ENCODE measurements around the gene HLA-DRA.
"Not testable (repeated sequence)": the region's sequence is repeated elsewhere in the genome, so short reads cannot be mapped to it uniquely, and the experiment has no call there.

Gene HLA-DRA

DNA sequence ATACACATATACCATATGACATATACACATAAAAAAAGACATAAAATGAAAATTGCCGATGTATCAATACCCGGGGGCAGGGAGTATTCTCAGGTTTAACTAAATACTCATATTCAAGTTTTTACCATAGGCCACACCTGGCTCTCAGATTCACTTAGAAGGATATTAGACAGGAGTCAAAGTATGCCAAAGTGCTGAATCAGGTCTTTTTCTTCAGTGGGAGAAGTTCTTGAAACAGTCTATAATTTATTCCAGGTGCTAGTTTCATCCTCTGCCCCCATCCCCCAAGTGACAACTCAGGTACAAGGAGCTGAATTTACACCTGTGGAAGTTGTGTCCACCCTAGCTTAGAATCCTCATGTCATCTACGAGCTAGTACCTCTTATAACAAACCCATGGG lies 8.5 kb upstream of the HLA-DRA start:
- no peak for DNase-seq (ENCODE audit: low spot score)

DNA sequence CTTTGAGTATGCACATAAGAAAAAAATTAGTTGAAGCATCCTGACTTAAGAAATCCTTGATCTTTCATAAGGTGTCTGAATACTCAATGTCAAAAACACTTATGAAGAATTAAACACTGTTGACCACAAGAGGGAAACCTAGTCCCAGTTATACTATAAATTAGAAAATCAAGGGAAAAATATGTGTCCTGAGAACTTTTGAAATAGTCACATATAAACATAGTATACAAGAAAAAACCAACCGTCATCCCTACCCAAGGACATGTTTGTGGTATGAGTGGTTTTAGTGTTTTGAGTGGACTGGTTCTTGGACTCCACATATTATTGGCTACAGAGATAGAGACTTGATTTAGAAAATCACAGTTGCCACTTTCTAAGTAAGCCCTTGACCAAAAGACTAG lies 7.6 kb upstream of the HLA-DRA start:
- DNase-seq (ENCODE audit: low spot score): no peak

DNA sequence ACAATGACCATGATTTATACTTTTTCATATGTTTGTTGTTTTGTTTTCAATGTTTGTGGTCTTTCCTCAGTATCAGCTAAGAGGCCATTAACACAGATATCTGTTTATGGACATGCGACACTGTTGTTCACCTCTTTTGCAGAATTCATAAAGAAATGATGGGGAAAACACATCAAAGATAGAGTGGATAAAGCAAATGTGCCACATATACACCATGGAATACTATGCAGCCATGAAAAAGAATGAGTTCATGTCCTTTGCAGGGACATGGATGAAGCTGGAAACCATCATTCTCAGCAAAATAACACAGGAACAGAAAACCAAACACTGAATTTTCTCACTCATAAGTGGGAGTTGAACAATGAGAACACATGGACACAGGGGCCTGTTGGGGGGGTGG lies 5.7 kb upstream of the HLA-DRA start:
- DNase-seq (ENCODE audit: low spot score): not testable (repeated sequence)

DNA sequence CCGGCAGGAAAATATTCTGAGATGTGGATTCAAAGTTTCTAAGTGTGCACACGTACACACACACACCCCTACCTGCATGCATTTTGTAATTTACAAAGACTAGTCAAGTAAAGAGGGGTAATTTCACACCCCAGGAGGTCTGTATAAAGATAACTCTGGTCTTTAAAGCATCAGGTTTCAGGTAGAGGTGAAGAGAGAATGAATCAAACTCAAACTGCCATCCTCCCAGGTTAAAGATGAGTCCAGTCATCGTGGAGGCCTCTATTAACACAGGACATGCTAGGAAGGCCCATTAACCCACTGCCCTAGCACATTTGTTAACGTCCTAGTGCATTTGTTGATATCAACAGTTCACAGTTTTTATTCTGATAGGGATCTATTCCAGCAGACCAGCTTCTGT lies 3.5 kb upstream of the HLA-DRA start:
- DNase-seq (ENCODE audit: low spot score): no peak

DNA sequence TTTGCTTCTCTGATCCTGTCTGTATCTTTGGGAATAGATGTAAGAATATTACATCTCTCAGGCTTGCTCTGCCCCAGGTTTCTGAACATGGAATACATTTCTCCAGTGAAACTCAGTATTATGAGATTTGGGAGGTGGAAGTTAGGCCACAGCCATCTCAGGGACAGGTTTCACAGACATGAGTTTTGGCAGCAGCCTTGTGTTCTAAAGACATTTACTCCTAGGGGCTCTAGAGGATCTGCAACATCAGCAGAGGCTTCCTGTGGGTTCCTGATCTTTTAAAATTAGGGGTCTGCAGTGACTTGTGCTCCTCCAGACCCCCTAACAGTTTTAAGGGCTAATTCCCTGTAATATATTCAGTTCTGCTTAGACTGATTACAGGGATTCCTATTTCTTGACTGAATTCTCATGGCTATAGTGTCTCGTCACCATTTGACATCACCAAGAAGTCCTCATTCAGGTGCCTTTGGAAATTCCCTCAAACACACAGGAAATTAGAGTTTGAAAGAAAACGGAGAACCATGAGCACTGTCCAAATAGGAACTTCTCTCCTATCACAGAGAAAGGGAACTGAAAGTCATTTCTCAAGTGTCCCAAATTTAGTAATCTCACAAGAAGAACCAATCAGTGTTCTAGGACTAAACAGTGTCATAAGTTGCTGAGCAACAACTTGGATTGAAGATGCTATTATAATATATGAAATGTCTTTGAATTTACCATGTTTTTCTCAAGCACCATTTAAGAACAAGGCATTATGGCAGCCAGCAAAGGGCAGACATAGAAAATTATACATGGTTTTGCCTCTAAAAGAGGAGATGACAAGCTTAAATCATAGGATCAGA lies 2.5 kb upstream of the HLA-DRA start:
- peak; percentile 15 for DNase-seq (ENCODE audit: low spot score)

DNA sequence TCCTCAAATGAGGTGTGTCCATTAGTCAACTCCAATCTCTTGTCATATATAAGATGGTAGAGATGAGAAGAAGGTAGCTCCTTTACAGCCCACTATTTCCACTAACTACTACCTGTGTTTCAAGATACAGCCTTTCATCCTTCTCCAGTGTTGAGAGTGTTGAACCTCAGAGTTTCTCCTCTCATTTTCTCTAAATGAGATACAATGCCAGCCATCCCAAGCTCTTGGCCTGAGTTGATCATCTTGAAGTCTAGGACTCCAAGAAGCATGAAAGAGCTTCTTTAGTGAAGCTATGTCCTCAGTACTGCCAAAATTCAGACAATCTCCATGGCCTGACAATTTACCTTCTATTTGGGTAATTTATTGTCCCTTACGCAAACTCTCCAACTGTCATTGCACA lies 548 bp upstream of the HLA-DRA start:
- DNase-seq (ENCODE audit: low spot score): no peak

DNA sequence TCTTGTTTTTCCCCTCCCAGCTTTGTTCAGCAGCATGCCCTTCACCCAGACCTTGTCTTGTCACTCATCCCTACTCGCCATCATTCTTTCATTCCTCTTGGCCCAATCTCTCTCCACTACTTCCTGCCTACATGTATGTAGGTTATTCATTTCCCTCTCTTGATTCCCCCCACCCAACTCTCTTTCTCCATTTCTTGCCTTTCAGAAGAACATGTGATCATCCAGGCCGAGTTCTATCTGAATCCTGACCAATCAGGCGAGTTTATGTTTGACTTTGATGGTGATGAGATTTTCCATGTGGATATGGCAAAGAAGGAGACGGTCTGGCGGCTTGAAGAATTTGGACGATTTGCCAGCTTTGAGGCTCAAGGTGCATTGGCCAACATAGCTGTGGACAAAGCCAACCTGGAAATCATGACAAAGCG lies 2.6 kb downstream of the HLA-DRA start:
- DNase-seq (ENCODE audit: low spot score): no peak

DNA sequence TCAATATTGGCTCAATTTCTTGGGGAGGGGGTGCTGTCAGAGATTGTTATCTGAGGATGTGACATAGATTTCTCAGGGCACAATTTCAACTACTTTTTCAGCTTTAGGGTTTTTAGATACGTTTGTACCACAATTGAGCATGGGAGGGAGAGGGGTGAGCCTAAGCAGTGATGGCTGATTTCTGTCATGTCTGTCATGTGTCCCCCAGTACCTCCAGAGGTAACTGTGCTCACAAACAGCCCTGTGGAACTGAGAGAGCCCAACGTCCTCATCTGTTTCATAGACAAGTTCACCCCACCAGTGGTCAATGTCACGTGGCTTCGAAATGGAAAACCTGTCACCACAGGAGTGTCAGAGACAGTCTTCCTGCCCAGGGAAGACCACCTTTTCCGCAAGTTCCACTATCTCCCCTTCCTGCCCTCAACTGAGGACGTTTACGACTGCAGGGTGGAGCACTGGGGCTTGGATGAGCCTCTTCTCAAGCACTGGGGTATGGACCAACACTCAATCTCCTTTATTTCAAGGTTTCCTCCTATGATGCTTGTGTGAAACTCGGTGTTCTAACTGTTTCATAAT lies 3.4 kb downstream of the HLA-DRA start:
- DNase-seq (ENCODE audit: low spot score): no peak

DNA sequence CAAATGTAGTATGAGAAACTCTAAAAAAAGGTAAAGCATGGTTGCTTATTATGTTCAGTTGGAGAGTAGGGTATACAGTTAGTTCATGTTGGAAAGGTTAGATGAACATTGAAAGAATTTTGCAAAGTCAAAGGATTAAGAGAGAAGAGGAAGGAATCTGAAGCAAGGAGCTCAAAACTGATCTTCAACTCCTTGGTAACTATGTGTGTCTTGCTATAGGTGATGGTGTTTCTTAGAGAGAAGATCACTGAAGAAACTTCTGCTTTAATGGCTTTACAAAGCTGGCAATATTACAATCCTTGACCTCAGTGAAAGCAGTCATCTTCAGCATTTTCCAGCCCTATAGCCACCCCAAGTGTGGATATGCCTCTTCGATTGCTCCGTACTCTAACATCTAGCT lies 4.7 kb downstream of the HLA-DRA start:
- no peak for DNase-seq (ENCODE audit: low spot score)

DNA sequence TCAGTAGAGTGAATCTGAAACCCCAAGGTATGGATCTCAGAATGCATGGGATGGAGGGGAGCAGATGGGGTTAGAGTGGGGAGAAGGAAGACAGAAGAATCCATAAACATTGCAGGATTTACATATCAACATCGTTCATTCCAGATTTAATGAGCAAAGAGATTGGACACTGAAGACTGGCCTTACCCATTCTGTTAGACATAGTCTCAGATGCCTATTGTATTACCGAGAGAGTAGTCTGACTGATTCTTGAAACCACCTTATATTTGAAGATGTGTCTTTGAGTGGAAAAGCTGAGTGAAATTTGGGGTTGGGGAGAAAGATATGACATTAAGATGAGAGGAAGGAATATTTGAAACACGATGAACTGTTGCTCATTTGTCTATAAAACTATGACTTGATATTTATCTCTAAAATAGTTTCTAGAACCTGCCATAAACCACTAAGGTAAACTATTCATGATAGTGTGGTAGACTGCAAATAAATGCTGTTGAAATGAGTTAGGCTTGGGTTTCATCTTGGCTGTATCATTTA lies 5.7 kb downstream of the HLA-DRA start:
- no peak for DNase-seq (ENCODE audit: low spot score)

DNA sequence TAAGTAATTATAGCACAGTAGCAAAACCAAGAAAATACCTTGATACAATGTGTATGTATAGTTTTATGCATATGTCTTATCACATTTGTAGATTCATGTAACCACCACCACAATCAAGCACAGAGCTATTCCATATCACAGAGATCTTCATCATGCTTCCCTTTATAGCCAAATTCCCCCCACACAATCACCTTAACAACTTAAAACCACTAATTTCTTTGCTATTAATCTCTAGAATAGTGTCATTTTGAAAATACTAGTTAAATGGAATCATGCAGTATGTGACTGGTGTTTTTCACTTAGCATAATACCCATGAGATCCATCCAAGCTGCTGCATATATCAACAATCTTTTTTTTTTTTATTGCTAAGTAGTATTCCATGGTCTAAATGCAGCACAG lies 8.2 kb downstream of the HLA-DRA start:
- no peak for DNase-seq (ENCODE audit: low spot score)

DNA sequence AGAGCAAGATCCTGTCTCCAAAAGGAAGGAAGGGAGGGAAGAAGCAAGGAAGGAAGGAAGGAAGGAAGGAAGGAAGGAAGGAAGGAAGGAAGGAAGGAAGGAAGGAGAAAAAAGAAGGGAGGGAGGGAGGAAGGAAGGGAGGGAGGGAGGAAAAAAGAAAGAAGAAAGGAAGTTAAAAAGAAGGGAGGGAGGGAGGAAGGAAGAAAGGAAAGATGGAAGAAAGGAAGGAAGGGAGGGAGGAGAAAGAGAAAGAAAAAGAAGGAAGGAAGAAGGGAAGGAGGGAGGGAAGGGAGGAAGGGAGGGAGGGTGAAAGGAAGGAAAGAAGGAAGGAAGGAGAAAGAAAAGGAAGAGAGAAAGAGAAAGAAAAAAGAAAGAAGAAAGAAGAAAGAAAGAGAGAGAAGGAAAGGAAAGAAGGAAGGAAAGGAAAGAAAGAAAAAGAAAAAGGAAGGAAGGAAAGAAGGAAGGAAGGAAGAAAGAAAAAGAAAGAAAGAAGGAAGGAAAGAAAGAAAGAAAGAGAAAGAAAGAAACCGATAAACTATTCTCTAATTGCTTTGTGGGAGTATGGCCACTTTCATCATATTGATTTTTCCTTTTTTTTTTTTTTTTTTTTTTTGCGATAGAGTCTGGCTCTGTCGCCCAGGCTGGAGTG lies 9.5 kb downstream of the HLA-DRA start:
- no peak for DNase-seq (ENCODE audit: low spot score)

DNA sequence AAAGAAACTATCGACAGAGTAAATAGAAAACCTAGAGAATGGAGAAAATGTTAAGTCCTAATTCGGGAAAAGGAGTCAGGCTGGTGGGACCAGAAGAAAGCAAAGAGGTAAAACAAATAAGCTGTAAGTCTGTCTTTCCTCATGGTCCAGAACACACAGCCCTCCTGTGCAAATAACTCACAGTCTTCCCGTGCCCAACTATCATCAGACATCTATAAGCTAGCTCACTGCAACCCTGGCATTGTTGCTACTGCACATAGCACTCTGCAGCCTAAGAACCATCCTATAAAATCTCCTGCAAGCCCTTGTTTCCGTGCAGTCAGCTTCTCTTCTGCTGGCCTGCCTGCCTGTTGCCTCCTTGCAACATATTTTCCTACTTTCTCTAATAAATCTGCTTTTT lies 17.4 kb downstream of the HLA-DRA start:
- no peak for DNase-seq (ENCODE audit: low spot score)

DNA sequence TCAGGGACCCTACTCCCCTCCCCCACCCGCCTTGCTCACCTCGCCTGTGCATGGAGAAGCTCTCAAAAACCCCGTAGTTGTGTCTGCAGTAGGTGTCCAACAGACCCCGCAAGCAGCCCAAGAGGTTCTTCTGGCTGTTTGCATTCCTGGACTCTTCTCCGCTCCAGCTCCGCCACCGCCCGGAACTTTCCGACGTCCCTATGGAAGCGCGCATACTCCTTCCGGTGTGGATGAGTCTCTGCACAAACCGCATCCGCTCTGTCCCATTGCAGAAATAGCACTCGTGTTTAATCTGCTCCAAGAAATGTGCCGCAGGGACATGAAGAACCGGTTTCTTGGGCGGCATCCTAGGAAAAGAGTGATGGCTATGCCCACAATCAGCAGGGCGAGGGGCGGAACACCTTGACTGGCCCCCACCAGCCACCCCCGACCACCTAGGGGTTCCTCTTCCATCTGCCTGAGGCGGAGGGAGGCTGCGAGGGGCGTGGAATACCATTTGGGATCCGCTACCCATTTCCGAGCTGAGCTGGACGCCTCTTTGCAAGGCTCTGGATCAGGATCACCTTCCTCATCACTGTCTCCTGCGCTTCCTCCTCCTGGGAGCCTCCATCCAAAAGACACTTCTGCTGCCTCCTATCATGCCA lies 20.2 kb downstream of the HLA-DRA start:
- no peak for DNase-seq (ENCODE audit: low spot score)

DNA sequence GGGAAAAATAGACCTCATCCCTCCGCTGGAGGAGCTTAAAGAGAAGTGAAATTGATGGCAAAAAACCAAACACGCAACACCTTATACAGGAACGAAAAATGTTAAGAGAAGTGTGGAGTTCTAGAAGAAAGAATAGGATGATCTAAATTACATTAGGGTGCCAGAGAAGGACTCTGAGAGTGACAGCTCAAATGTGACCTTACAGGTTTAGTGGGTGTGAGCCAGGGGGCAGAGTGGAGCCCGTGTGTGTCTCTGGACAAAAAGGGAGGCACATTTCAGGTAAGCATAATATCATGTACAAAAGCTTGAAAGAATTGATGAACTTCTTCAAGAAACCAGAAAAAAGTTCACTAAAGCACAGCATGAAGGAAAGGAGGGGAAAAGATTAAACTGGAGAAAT lies 20.8 kb downstream of the HLA-DRA start:
- DNase-seq (ENCODE audit: low spot score): no peak

DNA sequence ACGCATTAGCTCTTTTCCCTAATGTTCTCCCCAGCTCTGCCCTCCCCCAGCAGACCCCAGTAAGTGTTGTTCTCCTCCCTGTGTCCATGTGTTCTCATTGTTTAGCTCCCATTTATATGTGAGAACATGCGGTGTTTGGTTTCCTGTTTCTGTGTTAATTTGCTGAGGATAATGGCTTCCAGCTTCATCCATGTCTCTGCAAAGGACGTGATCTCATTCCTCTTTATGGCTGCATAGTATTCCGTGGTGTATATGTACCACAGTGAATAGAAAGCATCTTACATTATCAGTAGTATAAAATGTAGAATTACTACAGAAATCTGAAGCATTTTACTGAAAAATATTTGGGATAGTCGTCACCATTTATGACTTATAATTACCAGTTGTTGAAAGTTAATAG lies 21.8 kb downstream of the HLA-DRA start:
- DNase-seq (ENCODE audit: low spot score): no peak

DNA sequence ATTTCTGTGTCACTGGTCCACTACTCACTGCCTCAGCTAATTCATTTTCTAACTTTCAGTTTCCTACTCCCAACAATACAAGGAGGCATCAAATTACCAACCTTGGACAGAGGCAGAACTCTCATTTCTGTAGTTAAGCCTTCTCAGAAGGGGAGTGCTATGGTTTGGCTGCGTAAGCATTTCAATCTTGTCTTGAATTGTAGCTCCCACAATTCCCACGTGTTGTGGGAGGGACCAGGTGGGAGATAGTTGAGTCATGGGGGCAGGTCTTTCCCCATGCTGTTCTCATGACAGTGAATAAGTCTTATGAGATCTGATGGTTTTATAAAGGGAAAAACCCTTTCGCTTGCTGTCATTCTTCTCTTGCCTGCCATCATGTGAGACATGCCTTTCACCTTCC lies 22.9 kb downstream of the HLA-DRA start:
- no peak for DNase-seq (ENCODE audit: low spot score)

DNA sequence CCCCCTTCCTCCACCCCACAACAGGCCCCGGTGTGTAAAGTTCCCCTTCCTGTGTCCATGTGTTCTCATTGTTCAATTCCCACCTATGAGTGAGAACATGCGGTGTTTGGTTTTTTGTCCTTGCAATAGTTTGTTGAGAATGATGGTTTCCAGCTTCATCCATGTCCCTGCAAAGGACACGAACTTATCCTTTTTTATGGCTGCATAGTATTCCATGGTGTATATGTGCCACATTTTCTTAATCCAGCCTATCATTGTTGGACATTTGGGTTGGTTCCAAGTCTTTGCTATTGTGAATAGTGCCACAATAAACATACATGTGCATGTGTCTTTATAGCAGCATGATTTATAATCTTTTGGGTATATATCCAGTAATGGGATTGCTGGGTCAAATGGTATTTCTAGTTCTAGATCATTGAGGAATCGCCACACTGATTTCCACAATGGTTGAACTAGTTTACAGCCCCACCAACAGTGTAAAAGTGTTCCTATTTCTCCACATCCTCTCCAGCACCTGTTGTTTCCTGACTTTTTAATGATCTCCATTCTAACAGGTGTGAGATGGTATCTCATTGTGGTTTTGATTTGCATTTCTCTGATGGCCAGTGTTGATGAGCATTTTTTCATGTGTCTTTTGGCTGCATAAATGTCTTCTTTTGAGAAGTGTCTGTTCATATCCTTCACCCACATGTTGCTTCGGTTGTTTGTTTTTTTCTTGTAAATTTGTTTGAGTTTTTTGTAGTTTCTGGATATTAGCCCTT lies 28.2 kb downstream of the HLA-DRA start:
- not testable (repeated sequence) for DNase-seq (ENCODE audit: low spot score)

DNA sequence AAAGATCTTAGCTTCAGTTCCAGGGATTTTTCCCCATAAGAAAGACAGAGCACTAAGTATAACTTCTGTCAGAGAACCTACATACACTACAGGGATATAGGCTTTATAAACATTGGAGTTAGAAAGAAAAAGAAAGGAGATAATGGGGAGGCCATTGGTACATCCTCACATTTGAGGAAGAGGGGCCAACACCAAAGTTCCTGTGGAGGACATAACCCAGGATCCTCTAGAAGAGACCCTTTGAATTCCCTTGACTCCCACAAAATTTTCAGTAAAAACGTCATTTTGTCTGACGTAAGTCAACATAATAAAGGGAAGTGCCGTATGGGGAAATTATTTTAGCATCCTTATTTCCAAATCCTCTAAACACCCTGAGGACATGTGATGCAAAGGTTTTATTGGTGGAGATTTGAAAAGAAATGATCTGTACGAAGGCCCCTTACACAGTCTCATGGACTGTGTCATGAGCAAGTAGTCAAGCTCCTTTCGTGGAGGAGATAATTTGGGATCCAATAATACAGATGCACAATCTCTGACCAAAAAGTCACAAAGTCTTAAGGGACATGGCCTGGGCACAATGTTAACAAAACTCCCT lies 33.2 kb downstream of the HLA-DRA start:
- no peak for DNase-seq (ENCODE audit: low spot score)

DNA sequence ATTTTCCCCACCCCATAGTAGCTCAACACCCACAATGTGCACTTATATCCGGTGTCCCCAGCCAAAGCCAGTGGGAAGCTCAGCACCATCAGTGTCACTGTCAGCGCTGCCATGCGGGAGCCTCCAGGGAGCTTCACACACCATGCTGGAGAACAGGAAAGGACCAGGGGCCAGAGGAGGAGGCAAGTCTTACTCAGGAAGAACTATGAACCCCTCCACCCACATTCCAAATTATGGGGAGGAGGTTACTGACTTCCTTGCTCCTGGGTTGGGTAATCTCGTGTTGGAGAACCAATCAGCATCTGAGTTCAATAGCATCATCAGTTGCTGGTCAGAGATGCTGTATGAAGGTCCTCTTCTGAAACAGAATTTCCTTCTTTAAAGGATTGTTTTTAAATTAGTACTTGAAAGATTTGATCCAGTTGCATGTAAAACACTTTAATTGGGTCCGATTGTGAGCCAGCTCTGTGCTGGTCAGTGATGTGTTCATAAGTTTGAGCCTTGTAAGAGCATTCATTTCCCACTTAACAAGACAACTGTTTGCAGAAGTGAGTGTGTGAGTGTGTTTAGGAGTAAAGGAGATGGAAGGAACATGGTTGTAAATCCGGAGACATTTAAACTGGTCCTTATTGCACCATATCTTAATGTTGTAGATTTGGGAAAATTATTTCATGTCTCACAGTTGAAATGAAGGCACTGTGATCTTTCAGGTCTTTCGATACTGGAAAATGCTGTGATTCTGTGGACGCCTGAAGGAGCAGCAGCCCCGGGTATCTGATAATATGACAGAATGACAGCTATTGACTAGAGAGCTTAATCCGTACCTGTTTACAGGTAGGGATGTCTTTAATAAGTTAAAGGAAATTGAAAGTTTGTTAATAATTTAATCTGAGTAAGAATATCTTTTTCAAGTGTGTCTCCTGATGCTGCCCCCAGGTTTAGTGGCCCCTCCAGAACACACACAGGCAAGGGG lies 34.0 kb downstream of the HLA-DRA start:
- not testable (repeated sequence) for DNase-seq (ENCODE audit: low spot score)

All from AG08396 (cell line).